HG03060 (cell line): ENCODE data around the gene TRDMT1.

Experiments
- ATAC-seq: cut with Tn5 transposase; IDR thresholded peaks from one replicate; pipeline ENCODE4 v1.9.1; 2021; ENCODE audit warnings: low read depth, moderate number of reproducible peaks; ENCODE audit not compliant: unreplicated experiment

The TRDMT1 gene

DNA sequence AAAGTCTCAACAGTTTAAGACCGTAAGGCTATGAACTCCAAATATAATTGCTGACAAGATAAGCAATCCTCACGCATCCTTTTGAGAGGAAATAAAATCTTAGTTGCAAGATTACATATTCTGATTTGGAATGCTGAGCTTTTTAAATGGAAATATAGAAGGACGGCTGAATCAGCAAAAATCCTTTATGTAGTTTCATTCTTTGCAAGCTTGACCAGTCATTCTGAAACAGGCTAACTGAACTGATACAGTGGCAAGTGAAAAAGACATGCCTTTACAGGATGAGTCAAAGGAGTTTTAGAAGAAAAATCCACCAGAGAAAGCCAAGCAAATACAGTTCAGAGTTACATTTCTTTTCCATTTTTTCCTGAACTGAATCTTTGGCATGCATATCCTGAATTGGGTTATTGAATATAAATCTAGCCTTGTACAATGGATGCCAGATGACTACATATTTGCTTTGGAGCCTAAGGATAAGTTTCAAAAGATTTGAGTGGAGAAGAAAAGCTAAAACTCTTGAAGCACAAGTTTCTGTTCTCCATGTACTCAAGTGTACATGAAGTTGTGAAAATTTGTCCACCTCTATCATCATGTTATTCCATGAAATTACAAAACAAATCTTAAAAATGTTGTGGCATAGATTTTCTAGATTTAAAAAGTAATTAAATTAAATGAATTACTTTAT, 30.9 kb upstream of the TRDMT1 start:
- ATAC-seq, result no peak

DNA sequence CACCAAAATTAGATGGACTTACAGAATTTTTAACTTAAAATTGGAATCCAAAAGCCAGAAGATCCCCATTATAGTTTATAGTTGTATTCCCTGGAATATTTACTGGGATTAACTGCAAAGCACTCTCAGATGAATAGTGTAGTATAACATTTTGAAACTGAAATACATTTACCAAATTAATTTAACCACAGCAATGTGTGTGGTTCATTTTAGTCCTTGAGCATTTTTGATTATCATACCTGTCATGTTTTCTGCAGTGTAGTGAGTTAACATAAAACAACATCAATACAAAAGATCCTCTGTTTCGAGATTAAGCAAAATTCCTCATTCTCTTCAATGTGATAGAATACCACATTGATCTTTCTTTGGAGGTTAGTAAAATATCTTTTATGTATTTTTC, 30.3 kb upstream of the TRDMT1 start:
- ATAC-seq, result no peak

DNA sequence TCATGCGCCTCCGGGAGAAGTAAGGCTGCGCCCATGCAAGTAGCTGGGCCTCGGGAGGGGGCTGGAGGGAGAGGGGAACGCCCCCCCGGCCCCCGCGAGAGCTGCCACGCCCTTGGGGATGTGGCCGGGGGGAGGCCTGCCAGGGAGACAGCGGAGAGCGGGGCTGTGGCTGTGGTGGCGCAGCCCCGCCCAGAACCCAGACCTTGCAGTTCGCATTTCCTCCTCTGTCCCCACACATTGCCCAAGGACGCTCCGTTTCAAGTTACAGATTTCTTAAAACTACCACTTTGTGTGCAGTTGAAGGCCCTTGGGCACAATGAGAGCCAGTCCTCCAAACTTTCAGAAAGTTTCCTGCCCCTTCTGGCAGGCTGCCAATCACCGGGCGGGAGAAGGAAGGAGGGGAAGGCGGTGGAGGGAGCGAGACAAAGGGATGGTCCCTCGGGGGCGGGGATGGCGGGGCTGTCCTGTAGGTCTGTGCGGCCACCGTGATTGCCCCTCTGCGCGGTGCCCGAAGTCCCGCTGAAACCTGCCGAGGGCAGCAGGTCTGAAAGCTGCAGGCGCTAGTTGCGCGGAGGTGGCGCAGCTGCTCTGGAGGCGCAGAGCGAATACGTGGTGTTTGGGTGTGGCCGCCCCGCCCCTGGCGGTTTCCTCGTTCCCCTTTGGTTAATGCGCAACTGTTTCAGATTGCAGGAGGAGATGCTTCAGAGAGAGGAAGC, 28.7 kb upstream of the TRDMT1 start:
- peak; percentile 26 for ATAC-seq

DNA sequence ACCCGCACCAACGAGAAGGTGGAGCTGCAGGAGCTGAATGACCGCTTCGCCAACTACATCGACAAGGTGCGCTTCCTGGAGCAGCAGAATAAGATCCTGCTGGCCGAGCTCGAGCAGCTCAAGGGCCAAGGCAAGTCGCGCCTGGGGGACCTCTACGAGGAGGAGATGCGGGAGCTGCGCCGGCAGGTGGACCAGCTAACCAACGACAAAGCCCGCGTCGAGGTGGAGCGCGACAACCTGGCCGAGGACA, 28.2 kb upstream of the TRDMT1 start:
- ATAC-seq, result no peak

DNA sequence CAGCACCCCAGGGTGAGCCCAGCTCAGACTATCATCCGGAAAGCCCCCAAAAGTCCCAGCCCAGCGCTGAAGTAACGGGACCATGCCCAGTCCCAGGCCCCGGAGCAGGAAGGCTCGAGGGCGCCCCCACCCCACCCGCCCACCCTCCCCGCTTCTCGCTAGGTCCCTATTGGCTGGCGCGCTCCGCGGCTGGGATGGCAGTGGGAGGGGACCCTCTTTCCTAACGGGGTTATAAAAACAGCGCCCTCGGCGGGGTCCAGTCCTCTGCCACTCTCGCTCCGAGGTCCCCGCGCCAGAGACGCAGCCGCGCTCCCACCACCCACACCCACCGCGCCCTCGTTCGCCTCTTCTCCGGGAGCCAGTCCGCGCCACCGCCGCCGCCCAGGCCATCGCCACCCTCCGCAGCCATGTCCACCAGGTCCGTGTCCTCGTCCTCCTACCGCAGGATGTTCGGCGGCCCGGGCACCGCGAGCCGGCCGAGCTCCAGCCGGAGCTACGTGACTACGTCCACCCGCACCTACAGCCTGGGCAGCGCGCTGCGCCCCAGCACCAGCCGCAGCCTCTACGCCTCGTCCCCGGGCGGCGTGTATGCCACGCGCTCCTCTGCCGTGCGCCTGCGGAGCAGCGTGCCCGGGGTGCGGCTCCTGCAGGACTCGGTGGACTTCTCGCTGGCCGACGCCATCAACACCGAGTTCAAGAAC, 27.7 kb upstream of the TRDMT1 start:
- no peak for ATAC-seq

DNA sequence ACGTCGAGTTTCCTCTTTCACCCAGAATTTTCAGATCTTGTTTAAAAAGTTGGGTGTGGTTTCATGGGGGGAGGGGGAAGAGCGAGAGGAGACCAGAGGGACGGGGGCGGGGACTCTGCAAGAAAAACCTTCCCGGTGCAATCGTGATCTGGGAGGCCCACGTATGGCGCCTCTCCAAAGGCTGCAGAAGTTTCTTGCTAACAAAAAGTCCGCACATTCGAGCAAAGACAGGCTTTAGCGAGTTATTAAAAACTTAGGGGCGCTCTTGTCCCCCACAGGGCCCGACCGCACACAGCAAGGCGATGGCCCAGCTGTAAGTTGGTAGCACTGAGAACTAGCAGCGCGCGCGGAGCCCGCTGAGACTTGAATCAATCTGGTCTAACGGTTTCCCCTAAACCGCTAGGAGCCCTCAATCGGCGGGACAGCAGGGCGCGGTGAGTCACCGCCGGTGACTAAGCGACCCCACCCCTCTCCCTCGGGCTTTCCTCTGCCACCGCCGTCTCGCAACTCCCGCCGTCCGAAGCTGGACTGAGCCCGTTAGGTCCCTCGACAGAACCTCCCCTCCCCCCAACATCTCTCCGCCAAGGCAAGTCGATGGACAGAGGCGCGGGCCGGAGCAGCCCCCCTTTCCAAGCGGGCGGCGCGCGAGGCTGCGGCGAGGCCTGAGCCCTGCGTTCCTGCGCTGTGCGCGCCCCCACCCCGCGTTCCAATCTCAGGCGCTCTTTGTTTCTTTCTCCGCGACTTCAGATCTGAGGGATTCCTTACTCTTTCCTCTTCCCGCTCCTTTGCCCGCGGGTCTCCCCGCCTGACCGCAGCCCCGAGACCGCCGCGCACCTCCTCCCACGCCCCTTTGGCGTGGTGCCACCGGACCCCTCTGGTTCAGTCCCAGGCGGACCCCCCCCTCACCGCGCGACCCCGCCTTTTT, 26.9 kb upstream of the TRDMT1 start, which contains the start of gene VIM:
Gene VIM (plus strand): TSS at position 151 of the 925 bp plus-strand sequence. CDS start 1,182 bp downstream, outside the sequence.
- ATAC-seq, result peak; percentile 30

DNA sequence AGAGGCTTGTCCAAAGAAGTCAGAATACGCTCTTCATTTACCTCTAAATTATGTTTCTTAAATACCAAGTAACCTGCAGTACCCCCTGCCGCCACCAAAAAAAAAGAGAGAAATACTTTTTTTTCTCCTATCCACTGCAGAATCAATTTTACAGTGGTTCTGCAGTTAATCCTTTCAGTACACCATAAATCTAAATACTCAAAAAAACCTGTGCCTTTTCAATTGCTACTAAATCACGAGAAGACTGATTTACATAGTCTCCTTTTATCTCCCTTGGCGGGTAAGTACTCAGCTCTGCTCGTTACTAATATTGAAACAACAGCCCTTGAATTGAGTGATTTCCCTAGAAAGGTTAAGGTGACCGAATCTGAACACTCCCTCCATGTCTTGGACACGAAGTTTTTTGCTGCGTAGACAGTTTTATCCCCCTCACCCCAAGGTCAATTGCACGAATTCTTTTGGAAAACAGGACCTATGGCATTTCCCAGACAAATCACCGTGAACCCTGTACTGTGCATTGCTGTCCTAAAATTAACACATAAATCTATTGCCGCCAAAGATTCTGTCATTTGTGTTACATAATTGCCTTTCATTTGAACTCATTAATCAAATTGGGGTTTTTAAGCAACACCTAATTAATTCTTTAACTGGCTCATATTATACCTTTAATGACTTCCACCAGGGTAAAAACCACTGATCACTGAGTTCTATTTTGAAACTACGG, 26.1 kb upstream of the TRDMT1 start:
- peak; percentile 24 for ATAC-seq

DNA sequence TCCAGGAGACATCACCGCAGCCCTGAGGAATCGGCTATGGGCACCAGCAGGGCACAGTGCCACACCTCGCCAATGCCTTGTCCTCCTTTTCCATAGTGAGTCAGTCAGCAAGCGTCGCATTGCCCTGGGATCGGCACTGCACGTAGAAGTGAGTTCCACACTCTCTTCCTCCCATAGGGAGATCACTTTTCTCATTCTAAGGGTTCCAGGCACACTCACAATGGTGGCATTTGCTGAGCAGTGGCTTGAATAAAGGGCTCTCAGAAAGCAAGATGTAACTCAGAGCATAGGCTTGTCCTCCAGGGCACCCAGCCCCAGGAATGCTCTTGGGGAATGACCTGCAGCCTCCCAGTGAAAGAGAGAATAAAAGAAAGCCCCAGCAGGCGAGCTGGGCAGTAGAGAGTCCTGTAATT, 25.4 kb upstream of the TRDMT1 start:
- ATAC-seq, result no peak

DNA sequence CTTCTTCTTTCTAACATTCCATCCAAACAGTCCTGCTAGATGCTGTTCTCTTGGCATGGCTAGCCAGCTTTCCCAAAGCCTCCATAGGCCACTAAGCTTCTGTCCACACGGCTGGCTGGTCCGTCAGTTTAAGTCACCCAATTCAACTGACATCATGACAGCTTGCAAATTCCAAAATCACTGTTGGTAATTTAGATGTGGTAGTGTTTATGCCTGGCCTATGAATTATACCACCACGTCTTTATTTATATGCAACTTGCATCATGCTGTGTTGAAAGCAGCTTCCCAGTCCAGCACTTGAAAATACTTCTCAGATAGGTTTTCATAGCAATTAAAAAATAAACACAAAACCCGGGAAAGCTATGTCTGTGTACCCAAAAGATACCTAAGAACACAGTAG, 24.3 kb upstream of the TRDMT1 start:
- ATAC-seq, result no peak

DNA sequence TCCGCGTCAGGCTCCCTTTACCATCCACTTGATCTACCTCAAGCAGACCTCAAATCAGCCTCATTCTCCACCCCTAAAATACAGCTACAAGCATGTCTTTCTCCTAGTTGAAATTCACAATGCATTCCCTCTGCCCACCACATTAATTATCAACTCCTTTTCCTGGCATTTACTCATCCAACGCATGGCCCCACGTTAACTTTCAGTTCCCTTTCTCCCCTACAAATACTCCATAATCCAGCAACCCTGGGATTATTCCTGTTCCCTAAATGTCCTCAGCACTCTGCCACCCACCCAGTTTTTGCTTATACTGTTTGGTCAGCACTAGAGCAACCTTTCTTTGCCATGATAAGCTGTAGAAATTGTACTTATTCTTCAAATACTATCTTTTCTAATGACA, 20.9 kb upstream of the TRDMT1 start:
- no peak for ATAC-seq

DNA sequence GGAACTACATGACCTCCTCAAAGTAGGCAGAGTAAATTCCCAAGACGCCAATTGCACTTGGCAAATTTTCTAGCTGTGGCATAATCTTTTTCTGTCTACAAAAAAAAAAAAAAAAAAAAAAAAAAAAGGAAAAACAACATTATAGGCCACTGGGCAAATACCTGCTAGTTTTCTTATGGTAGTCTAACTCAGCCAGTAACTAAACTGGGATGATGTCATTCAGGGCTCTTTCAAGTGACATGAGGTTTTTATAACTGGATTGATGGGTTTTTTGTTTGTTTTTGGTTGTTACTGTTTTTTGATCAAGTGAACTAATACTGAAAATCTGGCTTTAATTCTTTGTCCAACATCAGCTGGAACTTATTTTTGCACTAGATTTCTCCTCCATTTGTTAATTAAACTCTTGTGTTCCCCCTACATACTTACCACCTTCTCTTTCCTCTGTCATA, 19.2 kb upstream of the TRDMT1 start:
- no peak for ATAC-seq

DNA sequence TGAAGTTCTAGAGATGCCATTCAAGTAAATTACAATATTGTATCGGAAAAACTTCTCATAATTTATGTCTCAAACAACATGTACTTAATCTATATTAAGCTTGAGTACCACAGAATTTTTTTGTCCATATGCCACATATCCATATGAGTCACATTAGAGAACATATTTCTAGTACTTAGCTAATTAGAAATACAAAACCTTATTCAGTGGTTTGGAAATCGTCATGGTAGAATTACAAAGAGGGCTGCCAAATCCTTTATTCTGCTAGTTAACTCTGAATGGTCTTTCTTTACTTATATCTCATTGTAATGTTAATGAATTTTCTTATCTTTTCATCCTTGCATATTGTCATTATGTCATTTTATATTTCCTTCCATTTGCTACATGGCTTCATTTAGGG, 17.6 kb upstream of the TRDMT1 start:
- ATAC-seq, result no peak

DNA sequence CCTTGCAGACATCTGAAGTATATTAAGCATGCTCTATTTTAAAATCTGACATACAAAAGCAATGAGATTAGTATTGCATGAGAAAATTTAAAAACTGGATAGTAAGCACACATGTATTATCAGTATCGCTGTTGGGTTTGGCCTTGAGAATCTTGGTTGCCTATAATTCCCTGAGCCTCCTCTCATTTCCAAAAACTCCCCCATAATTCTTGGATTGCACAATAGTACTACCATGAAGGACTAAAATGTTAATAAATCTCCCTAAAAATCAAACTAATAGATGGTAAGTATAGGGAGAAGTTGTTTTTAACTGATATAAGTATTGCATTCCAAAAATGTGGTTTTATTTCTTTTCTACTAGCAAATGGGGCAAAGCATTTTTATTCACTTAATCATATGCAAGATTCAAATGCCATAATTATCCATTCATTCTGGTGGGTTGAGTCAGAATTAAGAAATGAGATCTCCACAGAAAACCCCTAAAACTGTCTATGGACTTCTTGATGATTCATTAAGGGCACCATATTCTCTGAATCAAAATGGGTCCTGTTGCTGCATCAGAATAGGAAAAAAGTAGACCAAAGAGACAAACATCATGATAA, 16.3 kb upstream of the TRDMT1 start:
- no peak for ATAC-seq

DNA sequence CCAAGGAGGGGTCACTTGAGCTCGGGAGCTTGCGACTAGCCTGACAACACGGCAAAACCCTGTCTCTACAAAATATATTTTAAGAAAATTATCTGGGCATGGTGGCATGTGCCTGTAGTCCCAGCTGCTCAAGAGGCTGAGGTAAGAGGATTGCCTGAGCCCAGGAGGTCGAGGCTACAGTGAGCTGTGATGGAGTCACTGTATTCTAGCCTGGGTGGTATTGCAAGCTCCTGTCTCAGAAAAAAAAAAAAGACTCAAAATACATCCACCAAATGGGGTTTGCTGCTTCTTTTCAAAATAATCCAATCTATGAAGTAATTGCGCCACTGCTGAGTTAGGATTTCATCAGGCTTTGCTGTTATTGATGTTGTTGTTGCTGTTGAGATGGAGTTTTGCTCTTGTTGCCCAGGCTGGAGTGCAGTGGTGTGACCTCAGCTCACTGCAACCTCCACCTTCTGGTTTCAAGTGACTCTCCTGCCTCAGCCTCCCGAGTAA, 15.5 kb upstream of the TRDMT1 start:
- ATAC-seq, result no peak

DNA sequence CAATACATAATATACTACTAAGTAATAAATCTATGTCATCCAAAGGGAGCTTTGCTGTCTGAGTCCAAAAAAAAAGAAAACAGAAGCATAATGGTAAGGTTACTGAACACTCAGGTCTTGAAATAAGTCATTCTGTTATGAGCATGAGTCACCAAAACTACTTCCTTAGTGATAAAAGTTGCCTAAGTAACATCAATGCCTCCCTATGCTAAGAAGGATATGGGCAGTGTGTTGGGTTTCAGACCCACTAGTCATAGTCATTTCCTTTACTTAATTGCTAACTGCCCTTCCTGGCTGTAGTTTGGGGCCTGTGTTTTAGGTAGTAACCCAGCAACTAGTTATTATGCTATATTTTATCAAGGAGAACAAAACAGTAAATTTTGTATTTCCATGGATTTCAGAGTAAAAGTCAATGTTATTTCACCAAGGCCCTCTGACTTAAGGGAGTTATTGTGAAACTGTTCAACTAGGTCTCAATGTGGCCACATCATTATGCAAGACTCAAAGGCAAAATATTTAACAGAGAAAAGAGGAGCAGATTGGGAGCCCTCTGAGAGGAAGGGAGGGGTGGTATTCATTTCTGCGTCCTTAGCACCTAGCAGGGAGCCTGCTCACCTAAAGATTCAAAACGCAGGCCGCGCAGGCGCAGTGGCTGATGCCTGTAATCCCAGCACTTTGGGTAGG, 14.9 kb upstream of the TRDMT1 start:
- ATAC-seq, result peak; percentile 100

DNA sequence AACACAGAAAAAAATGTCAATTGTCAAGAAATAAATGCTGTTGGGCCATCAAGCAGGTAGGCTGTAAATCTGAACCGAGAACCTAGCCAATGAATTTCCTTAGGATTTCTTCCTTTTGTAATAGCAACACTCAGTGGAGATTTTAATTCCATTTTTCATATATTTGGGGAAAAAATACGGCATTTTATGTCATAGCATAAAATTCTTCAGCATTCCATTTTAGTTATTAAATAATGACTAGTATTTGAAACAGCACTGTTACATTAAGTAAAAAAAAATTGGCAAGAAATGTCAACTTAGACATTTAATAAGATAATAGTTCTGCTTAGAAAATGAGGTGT, 14.3 kb upstream of the TRDMT1 start:
- no peak for ATAC-seq

DNA sequence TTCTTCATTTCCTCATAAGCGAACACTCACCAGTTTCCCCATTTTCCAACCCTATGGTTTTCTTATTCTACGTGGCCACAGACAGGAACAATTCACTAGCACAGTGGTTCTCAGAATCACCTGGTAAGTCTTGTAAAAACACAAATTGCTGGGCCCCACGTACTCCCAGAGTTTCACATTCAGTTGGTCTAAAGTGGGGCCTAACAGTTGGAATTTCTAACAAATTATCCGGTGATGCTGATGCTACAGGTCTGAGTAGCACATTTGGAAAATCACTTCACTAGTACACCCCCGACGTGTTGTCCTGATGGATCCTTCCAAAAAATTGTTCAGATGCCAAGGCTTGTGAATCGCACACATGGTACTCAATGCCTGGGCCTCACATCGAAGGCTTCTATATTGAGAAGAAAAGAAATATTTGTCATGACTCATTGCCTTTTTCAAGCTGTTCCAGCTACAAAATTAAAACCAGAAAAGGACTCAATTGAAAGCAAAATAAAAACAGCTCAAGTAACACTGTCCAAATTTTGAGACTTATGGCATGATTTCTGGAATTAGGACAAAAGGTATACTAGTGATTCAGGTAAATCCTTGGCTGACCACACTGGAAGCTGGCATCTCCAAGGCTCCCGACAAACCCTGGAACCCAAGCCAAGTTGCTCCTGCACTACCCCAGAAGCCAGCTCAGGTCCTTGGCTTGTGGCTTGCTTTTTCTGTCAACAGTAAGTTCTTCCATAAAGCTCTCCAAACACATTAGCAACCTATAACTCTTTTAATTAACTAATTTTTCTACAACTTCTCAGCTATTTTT, 13.7 kb upstream of the TRDMT1 start:
- ATAC-seq, result no peak

DNA sequence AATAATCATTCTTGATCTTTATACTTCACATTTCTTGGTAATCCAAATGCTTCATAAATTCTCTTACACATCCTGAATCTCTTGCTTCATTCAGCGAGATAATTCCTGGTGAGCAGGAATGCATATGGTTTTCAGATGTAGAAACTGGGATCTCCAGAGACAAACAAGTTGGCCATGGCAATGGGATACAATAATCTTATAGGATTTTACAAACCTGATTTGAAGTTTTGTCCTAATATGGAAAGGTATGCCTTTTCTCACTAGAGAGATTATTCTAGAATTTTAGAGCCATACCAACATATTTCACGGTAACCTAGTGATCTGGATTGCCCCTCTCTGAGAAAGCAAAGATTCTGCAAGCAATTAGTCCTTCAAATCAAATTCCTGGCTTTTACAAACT, 13.1 kb upstream of the TRDMT1 start:
- ATAC-seq, result no peak
